K562 (cell line): ENCODE data around the gene RPP25. TPM values are rescaled to one million over a fixed set of nuclear protein-coding genes. Genes with fewer than 3 reads are reported as not detected.

Experiments
- ATAC-seq: fragments of 200-7000 bp; cut with Tn5 transposase; 3 replicates; pipeline ENCODE4 v1.9.1; 2020; ENCODE audit warnings: moderate library complexity
- BruUV-seq: library from RNA; stranded (reverse); fragments of 400-500 nt; replicated peaks from 2 replicates; lab custom pipeline; 2021; lab: Mats Ljungman, UMichigan
- CTCF ChIA-PET: fragments of 300-600 bp; formaldehyde crosslinking; extraction: SDS; loops from one replicate; lab custom pipeline; 2021; ENCODE audit warnings: low intra/inter-chr PET ratio; lab: Yijun Ruan, JAX
- POLR2A ChIA-PET: fragments of 300-600, 350-650 bp; sonication (Branson Sonifier 250); formaldehyde crosslinking; extraction: SDS; loops from one replicate; lab custom pipeline; 2021; ENCODE audit warnings: antibody characterized with exemption, inconsistent platforms; lab: Yijun Ruan, JAX
- DNase-seq, 4 experiments: peaks; one replicate each; pipeline versions ENCODE4 v3.0.0 to v3.0.0-alpha.2; 2011 to 2018; ENCODE audit warnings: low spot score in 3 of 4, mixed read lengths in 3 of 4; ENCODE audit errors: extremely low read depth in 1 of 4
- FAIRE-seq: peaks from 2 replicates; lab custom pipeline; 2011; peaks lifted over from hg19 to GRCh38; lab: Jason Lieb, UNC
- H2AFZ ChIP-seq: 2 replicates; pipeline ENCODE4 v1.6.0; 2011; ENCODE audit warnings: low read depth, low read length, control low read depth, inconsistent platforms
- H3K27ac ChIP-seq: fragments of 200-600 bp; 3 replicates; pipeline ENCODE4 v1.8.0; 2011; ENCODE audit warnings: low read depth, mild to moderate bottlenecking, control low read depth, inconsistent platforms, low read length, moderate library complexity, mixed read lengths; ENCODE audit errors: extremely low read depth
- H3K27me3 ChIP-seq, 2 experiments: fragments of 300-600 bp in 1 of 2; 2 replicates in 1 of 2; 3 replicates in 1 of 2; pipeline versions ENCODE4 v1.6.0 to v1.8.0; 2011; ENCODE audit warnings: inconsistent platforms in 2 of 2, low read length in 2 of 2, mild to moderate bottlenecking in 1 of 2, mixed read lengths in 1 of 2, moderate library complexity in 1 of 2; ENCODE audit not compliant: control insufficient read depth in 2 of 2, insufficient read depth in 2 of 2
- H3K36me3 ChIP-seq: fragments of 300-600 bp; 3 replicates; pipeline ENCODE4 v1.8.0; 2011; ENCODE audit warnings: mild to moderate bottlenecking, low read length, inconsistent platforms; ENCODE audit not compliant: control insufficient read depth, insufficient read depth
- H3K4me1 ChIP-seq, 2 experiments: fragments of 200-600 bp in 1 of 2; replicated peaks in 1 of 2; 2 replicates in 1 of 2; 3 replicates in 1 of 2; pipeline versions ENCODE4 v1.5.1 to v1.8.0; 2011; ENCODE audit warnings: inconsistent platforms in 2 of 2, low read length in 2 of 2, mild to moderate bottlenecking in 1 of 2, mixed read lengths in 1 of 2, moderate library complexity in 1 of 2; ENCODE audit not compliant: control insufficient read depth in 2 of 2, insufficient read depth in 2 of 2
- H3K4me2 ChIP-seq: 2 replicates; pipeline ENCODE4 v1.6.1; 2011; ENCODE audit warnings: low read length, control low read depth, inconsistent platforms, mixed read lengths; ENCODE audit not compliant: insufficient read depth
- H3K4me3 ChIP-seq: fragments of 200-600 bp; sonication (generic), shearing (Covaris generic); 2 replicates; pipeline ENCODE4 v1.5.1; 2016; ENCODE audit warnings: control low read depth, inconsistent platforms
- H3K79me2 ChIP-seq: fragments of 200-600 bp; 3 replicates; pipeline ENCODE4 v1.8.0; 2011; ENCODE audit warnings: low read length, inconsistent platforms; ENCODE audit not compliant: control insufficient read depth, insufficient read depth
- H3K9ac ChIP-seq, 2 experiments: 2 replicates each; pipeline versions ENCODE4 v1.6.0 to v1.6.1; 2011; ENCODE audit warnings: low read depth in 2 of 2, low read length in 2 of 2, control low read depth in 1 of 2, inconsistent platforms in 1 of 2, mild to moderate bottlenecking in 1 of 2, mixed read lengths in 1 of 2; ENCODE audit not compliant: insufficient read depth in 1 of 2
- H3K9me1 ChIP-seq: one replicate; pipeline ENCODE4 v1.6.0; 2011; ENCODE audit warnings: inconsistent platforms, mild to moderate bottlenecking, low read length, moderate library complexity; ENCODE audit not compliant: control insufficient read depth, insufficient read depth
- H3K9me3 ChIP-seq: replicated peaks from 2 replicates; pipeline ENCODE4 v1.5.1; 2011; ENCODE audit warnings: low read depth, low read length, inconsistent platforms; ENCODE audit not compliant: control insufficient read depth, insufficient read depth
- H4K20me1 ChIP-seq: replicated peaks from 2 replicates; pipeline ENCODE4 v1.6.1; 2011; ENCODE audit warnings: low read length, inconsistent platforms, mixed read lengths; ENCODE audit not compliant: control insufficient read depth, insufficient read depth
- ATF6 ChIP-seq: sonication (generic); formaldehyde crosslinking; IDR thresholded peaks from 2 replicates; pipeline ENCODE4 v1.4.0; 2020; ENCODE audit warnings: mild to moderate bottlenecking, missing genetic modification reagents
- CBX8 ChIP-seq: fragments of 200-600 bp; sonication (generic); IDR thresholded peaks from 2 replicates; pipeline ENCODE4 v1.6.1; 2012; ENCODE audit warnings: borderline replicate concordance, mixed run types, low read depth, mild to moderate bottlenecking, moderate library complexity, mixed read lengths, low read length, control low read depth, inconsistent platforms; ENCODE audit not compliant: poor library complexity, severe bottlenecking; ENCODE audit errors: extremely low read depth
- FOXJ2 ChIP-seq: fragments of 200-800 bp; sonication (Bioruptor generic); IDR thresholded peaks from 2 replicates; pipeline ENCODE4 v1.6.1; 2016; ENCODE audit warnings: missing genetic modification characterization, missing compliant biosample characterization
- HDAC8 ChIP-seq: fragments of 450-650 bp; IDR thresholded peaks from 2 replicates; pipeline ENCODE4 v1.6.1; 2016; ENCODE audit warnings: mild to moderate bottlenecking, missing genetic modification characterization, moderate library complexity, missing compliant biosample characterization
- ID3 ChIP-seq, 2 experiments: fragments of 250-450 bp in 1 of 2; fragments of 450-650 bp in 1 of 2; sonication (Bioruptor Pico) in 1 of 2; IDR thresholded peaks; 2 replicates each; pipeline versions ENCODE4 v1.6.1 to v1.8.0; 2016 to 2021; ENCODE audit warnings: mild to moderate bottlenecking in 2 of 2, moderate library complexity in 2 of 2, missing compliant biosample characterization in 1 of 2, missing genetic modification characterization in 1 of 2
- KDM5B ChIP-seq: fragments of 200-600 bp; sonication (generic); IDR thresholded peaks from 2 replicates; pipeline ENCODE4 v1.6.1; 2012; ENCODE audit warnings: low read depth, mild to moderate bottlenecking, moderate library complexity, low read length, control low read depth, inconsistent platforms; ENCODE audit not compliant: insufficient replicate concordance
- ZNF445 ChIP-seq: fragments of 250-450 bp; sonication (Bioruptor Pico); IDR thresholded peaks from 2 replicates; pipeline ENCODE4 v1.4.0; 2020; ENCODE audit warnings: low read depth, mild to moderate bottlenecking, moderate library complexity
- WGBS: fragments of 100-300 bp; shearing (Covaris generic); methylation state at CpG from one replicate; pipeline ENCODE4 v1.1.6; 2016; ENCODE audit warnings: low coverage, mixed read lengths; ENCODE audit not compliant: insufficient coverage; ENCODE audit errors: missing lambda C conversion rate; 5-methylcytosine and 5-hydroxymethylcytosine counted together
- in situ Hi-C: fragments of 300-500 bp; cut with MboI; formaldehyde crosslinking; loops from 4 replicates; pipeline ENCODE4 v1.15.0; 2018; ENCODE audit warnings: inconsistent platforms, mixed read lengths
- intact Hi-C: fragments of 100-400 bp; cut with micrococcal nuclease; formaldehyde crosslinking; loops from 2 replicates; pipeline ENCODE4 v1.14.2; 2022
- polyA plus RNA-seq, 8 experiments: library from polyadenylated mRNA; depleted of rRNA in 4 of 8; stranded (reverse) in 5 of 8; unstranded in 3 of 8; fragments of >200 nt; fragmentation: Nextera tagmentation in 2 of 8; fragmentation: Illumina TruSeq in 1 of 8; extraction: Ambion mirVana in 2 of 8; extraction: Trizol in 1 of 8; gene quantifications; 2 replicates each; pipeline versions ENCODE4 v1.2.1 to v1.2.3, GENCODE V29; 2011 to 2014; ENCODE audit warnings: inconsistent platforms in 1 of 8, missing spikeins in 1 of 8
- total RNA-seq, 7 experiments: library from RNA; depleted of rRNA in 6 of 7; stranded (reverse); fragments of >200 nt in 6 of 7; fragmentation: Illumina TruSeq in 2 of 7; extraction: Trizol in 2 of 7; gene quantifications; 2 replicates each; pipeline versions ENCODE4 v1.2.1 to v1.2.3, GENCODE V29; 2011 to 2021; ENCODE audit warnings: low replicate concordance in 1 of 7

Gene RPP25
- total and polyA plus RNA-seq, 9 of the 15 experiments (the other 6 are each of a cell fraction or from before 2014, with no cell fraction given): 1.1 to 12.3 (median 5.6) TPM

DNA sequence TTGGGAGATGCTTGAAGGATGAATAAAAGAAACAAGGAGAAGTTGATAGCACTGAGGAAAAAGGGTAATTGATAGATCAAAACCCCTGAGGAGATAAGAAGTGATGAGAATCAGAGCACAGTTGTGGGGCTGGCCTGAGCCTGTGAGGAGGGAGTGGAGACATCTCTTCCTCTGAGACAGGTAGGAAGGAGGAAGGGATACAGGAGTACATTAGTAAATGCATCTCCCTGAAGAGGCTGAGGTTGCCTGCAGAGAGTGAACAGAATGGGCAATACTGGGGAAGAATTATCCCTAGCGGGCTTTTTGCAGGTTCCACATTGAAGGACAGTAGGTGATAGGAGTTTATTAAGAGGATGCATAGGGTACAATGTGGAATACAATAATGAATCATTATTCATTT is 21.5 kb upstream of the RPP25 start:
- no peak for ATAC-seq
- Histone ChIP-seq H3K4me1 (no peaks in the 10 kb centered on the region), H3K4me3 (no peak overlapping the region), H3K36me3 (no peaks in the 10 kb centered on the region), H3K9ac (no peak overlapping the region), H4K20me1 (no peaks in the 10 kb centered on the region), H2AFZ (no peak overlapping the region), H3K9me3 (peaks cover 2% of the 10 kb centered on the region; the same call in 1 of the 2 replicates), H3K27me3 (peaks cover 10 to 28% of the 10 kb centered on the region in 2 experiments; a peak in 3 of 5 replicates), H3K9me1 (no peaks in the 10 kb centered on the region), H3K4me2 (no peak overlapping the region), H3K79me2 (no peaks in the 10 kb centered on the region), H3K27ac (no peak overlapping the region)
- DNase-seq: no peak
- 0% methylated on average over 1 of the region's 1 CpG for WGBS
- no peak for FAIRE-seq
- no TSS peak for BruUV-seq
- POLR2A ChIA-PET: interaction anchor here (0.6 to 1.7 kb wide), 2 partner anchors 18 to 147 kb away, joined by 3 to 5 read pairs; no protein-coding TSS in a partner anchor
- in situ Hi-C loops: no loop called here
- intact Hi-C loops: no loop called here
- CTCF ChIA-PET: no interaction called here
- no peak for TF ChIP-seq ZNF445 (CRISPR knock-in tag)
- no peak for TF ChIP-seq ATF6 (CRISPR knock-in tag)
- no peak for TF ChIP-seq KDM5B
- TF ChIP-seq CBX8: no peak
- no peak for TF ChIP-seq FOXJ2
- no peak for TF ChIP-seq ID3 (CRISPR knock-in tag; IDR thresholded peaks at IDR 0.05)
- no peak for TF ChIP-seq ID3 (tag; IDR thresholded peaks at IDR 0.05)
- no peak for TF ChIP-seq HDAC8 (tag)
